T-cell (primary cell): ENCODE results near the gene PTPRM. TPM values are rescaled to one million over a fixed set of nuclear protein-coding genes. Genes with fewer than 3 reads are reported as not detected.

Source experiments
- ATAC-seq, 4 experiments: fragments of 200-7000 bp in 3 of 4; fragments of 150-1000 bp in 1 of 4; cut with Tn5 transposase; replicated peaks in 1 of 4; 1 replicate in 3 of 4; 2 replicates in 1 of 4; pipeline ENCODE4 v1.10.0; 2021; ENCODE audit warnings: moderate library complexity in 3 of 4, mild to moderate bottlenecking in 2 of 4, moderate number of reproducible peaks in 1 of 4
- CTCF ChIA-PET, 2 donors: fragments of 300-600 bp; sonication (Branson Sonifier 250); formaldehyde crosslinking; loops; one replicate each; lab custom pipeline; 2022; ENCODE audit warnings: antibody characterized with exemption in 2 of 2; lab: Charles Lee
- POLR2A ChIA-PET, 2 donors: fragments of 300-600 bp; sonication (Branson Sonifier 250); formaldehyde crosslinking; loops; one replicate each; lab custom pipeline; 2022; ENCODE audit warnings: antibody characterized with exemption in 2 of 2; lab: Charles Lee
- DNase-seq, 35 experiments: peaks; one replicate each; pipeline versions ENCODE4 v3.0.0 to v3.0.0-alpha.2; 2013 to 2023
- H3K27ac ChIP-seq: one replicate; pipeline ENCODE4 v1.5.1; 2013; ENCODE audit warnings: low read length
- H3K27me3 ChIP-seq, 2 experiments: replicated peaks in 1 of 2; 1 replicate in 1 of 2; 2 replicates in 1 of 2; pipeline versions ENCODE4 v1.6.1 to v1.7.0; 2013; ENCODE audit warnings: low read length in 1 of 2, mixed read lengths in 1 of 2; ENCODE audit not compliant: control insufficient read depth in 2 of 2, insufficient read depth in 2 of 2; ENCODE audit errors: extremely low read depth in 1 of 2
- H3K36me3 ChIP-seq, 2 donors: 1 replicate in 1 of 2; 2 replicates in 1 of 2; pipeline versions ENCODE4 v1.6.1 to v1.7.0; 2013; ENCODE audit warnings: low read length in 1 of 2; ENCODE audit not compliant: control insufficient read depth in 2 of 2, insufficient read depth in 1 of 2; ENCODE audit errors: extremely low read depth in 1 of 2
- H3K4me1 ChIP-seq, 2 experiments: 1 replicate in 1 of 2; 2 replicates in 1 of 2; pipeline versions ENCODE4 v1.6.1 to v1.7.0; 2013; ENCODE audit warnings: low read length in 2 of 2, mixed read lengths in 1 of 2; ENCODE audit not compliant: insufficient read depth in 2 of 2, control insufficient read depth in 1 of 2; ENCODE audit errors: extremely low read depth in 1 of 2
- H3K4me3 ChIP-seq, 2 donors: 1 replicate in 1 of 2; 2 replicates in 1 of 2; pipeline versions ENCODE4 v1.5.1 to v1.7.0; 2013; ENCODE audit warnings: mild to moderate bottlenecking in 2 of 2, low read length in 1 of 2, moderate library complexity in 1 of 2; ENCODE audit not compliant: control insufficient read depth in 1 of 2; ENCODE audit errors: extremely low read depth in 1 of 2
- H3K9me3 ChIP-seq: 2 replicates; pipeline ENCODE4 v1.7.0; 2013
- H3K27ac Mint-ChIP-seq, 2 donors: one replicate each; pipeline ENCODE4 v1.8.0; 2020 to 2021; ENCODE audit warnings: mild to moderate bottlenecking in 2 of 2, mixed read lengths in 2 of 2
- H3K27me3 Mint-ChIP-seq, 2 donors: one replicate each; pipeline ENCODE4 v1.8.0; 2021 to 2022; ENCODE audit warnings: mixed read lengths in 2 of 2
- H3K36me3 Mint-ChIP-seq: one replicate; pipeline ENCODE4 v1.8.0; 2021; ENCODE audit warnings: mixed read lengths
- H3K4me1 Mint-ChIP-seq, 3 donors: one replicate each; pipeline ENCODE4 v1.8.0; 2020 to 2022; ENCODE audit warnings: mixed read lengths in 3 of 3, mild to moderate bottlenecking in 1 of 3
- H3K4me3 Mint-ChIP-seq, 3 donors: one replicate each; pipeline ENCODE4 v1.8.0; 2020 to 2022; ENCODE audit warnings: mild to moderate bottlenecking in 3 of 3, mixed read lengths in 3 of 3, moderate library complexity in 3 of 3
- H3K9me3 Mint-ChIP-seq, 3 donors: one replicate each; pipeline ENCODE4 v1.8.0; 2020 to 2022; ENCODE audit warnings: mixed read lengths in 3 of 3
- WGBS: methylation state at CpG from one replicate; pipeline ENCODE4 v1.1.5; 2013; ENCODE audit warnings: missing lambda C conversion rate; ENCODE audit not compliant: insufficient coverage; 5-methylcytosine and 5-hydroxymethylcytosine counted together
- total RNA-seq, 35 experiments: library from RNA in 6 of 35; stranded (reverse) in 6 of 35; fragments of 120-200 nt in 1 of 35; gene quantifications; one replicate each; pipeline versions ENCODE4 v1.2.1 to v1.2.4 and lab custom pipeline; 2013 to 2026

The PTPRM gene
- total RNA-seq, 5 donors from 2014 or later (not counting 1 experiment from before 2014, with no cell fraction given), result 4.1 to 47.4 (median 7.1) TPM

DNA sequence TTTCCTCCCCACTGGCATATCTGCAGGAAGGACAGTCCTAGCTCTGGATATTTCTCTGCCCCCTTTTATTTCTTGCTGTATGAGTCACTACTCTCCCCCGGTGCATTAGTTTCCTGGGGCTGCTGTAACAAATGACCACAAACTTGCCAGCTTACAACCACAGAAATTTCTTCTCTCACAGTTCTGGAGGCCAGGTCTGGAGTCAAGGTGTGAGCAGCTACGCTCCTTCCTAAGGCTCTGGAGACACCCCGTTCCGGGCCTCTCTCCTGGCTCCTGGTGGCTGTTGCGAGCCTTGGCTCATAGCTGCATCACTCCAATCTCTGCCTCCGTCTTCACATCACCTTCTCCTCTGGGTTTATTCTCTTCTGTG is 34.1 kb downstream of the PTPRM start:
- no peaks in the 10 kb centered on the region for H3K9me3 ChIP-seq
- H3K27ac ChIP-seq, result no peak overlapping the region
- CTCF ChIA-PET, result no interaction called here
- POLR2A ChIA-PET, result no interaction called here
- DNase-seq (peak in 1 of 35 experiments; percentile 5), ATAC-seq (no peak)
- no peaks in the 10 kb centered on the region for H3K36me3 ChIP-seq
- no peaks in the 10 kb centered on the region for H3K4me1 Mint-ChIP-seq
- H3K4me3 ChIP-seq, result no peak overlapping the region
- H3K36me3 Mint-ChIP-seq, result no peaks in the 10 kb centered on the region
- no peak overlapping the region for H3K4me3 Mint-ChIP-seq
- 61% methylated on average over 3 of the region's 6 CpGs for WGBS
- H3K9me3 Mint-ChIP-seq, result no peaks in the 10 kb centered on the region
- H3K27me3 Mint-ChIP-seq, result no peaks in the 10 kb centered on the region
- no peaks in the 10 kb centered on the region for H3K27me3 ChIP-seq
- H3K4me1 ChIP-seq, result peaks cover 0 to 3% of the 10 kb centered on the region in 2 experiments
- H3K27ac Mint-ChIP-seq, result no peak overlapping the region

DNA sequence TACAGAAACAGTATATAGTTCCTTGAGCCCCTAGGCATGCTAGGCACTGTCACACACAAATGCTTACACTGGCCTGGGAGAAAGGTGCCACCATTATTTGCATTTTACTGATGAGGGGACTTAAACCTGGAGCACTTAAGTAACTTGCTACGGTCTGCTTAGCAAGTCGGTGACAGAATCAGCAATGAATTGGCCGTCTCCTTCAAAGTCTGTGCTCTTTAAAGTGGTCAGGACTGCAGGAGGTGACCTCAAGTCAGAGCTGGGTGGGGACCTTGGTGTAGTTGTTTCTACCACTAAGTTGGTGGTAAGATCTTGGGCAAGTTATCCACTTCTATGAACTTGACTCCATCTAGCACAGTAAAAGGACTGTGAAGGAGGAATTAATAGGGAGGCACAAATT is 34.8 kb downstream of the PTPRM start:
- no peaks in the 10 kb centered on the region for H3K27me3 ChIP-seq
- Mint-ChIP-seq H3K9me3 (no peaks in the 10 kb centered on the region), H3K36me3 (no peaks in the 10 kb centered on the region), H3K4me1 (no peaks in the 10 kb centered on the region), H3K27me3 (no peaks in the 10 kb centered on the region), H3K27ac (no peak overlapping the region), H3K4me3 (no peak overlapping the region)
- CTCF ChIA-PET, result interaction anchor here in 1 of 2 donors (0.7 kb wide), 1 partner anchor 53 kb away, joined by 7 read pairs; no protein-coding TSS in a partner anchor
- DNase-seq (no peak), ATAC-seq (no peak)
- no peaks in the 10 kb centered on the region for H3K36me3 ChIP-seq
- WGBS, result 73% methylated on average over 3 of the region's 3 CpGs
- peaks cover 0 to 3% of the 10 kb centered on the region in 2 experiments for H3K4me1 ChIP-seq
- no peaks in the 10 kb centered on the region for H3K9me3 ChIP-seq
- POLR2A ChIA-PET, result no interaction called here
- H3K4me3 ChIP-seq, result no peak overlapping the region
- no peak overlapping the region for H3K27ac ChIP-seq

DNA sequence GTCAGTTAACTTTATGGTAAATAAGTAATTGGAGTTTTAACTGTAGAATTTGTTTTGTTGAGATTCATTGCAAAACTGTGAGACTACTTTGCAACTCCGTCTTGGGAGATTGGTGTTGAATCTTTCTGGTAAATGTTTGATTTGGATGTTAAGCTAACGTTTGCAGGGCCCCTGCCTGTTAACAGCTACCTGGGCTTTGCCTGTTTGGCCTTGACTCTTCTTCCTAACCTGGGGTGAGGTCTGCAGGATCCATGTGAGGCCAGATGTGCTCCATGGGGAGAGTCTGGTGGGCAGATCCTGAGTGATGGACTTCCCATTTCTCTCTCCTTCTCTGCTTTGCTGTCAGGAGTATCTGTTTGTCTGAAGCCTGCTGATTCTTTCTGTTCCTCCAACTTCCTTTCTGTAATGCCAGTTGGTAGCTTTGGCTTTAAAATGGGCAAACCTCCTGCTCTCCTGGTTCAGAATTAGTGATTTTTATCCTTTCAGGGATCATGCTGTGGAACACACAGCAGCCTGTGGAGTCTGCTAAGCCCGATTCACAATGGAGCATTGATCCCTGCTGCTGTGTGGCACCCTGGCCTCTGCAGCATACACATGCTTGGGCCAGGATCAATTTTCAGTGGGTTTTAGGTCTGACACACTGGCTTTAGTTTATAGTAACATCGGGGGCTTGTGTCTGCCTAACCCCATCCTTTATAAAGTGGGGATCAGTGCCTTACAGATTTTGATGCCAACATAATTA is 36.3 kb downstream of the PTPRM start:
- Histone ChIP-seq H3K27me3 (no peaks in the 10 kb centered on the region), H3K27ac (no peak overlapping the region), H3K4me1 (peaks cover 0 to 3% of the 10 kb centered on the region in 2 experiments), H3K4me3 (no peak overlapping the region), H3K9me3 (no peaks in the 10 kb centered on the region), H3K36me3 (no peaks in the 10 kb centered on the region)
- DNase-seq (no peak), ATAC-seq (no peak)
- Mint-ChIP-seq H3K9me3 (no peaks in the 10 kb centered on the region), H3K4me1 (no peaks in the 10 kb centered on the region), H3K27me3 (no peaks in the 10 kb centered on the region), H3K27ac (no peak overlapping the region), H3K4me3 (no peak overlapping the region), H3K36me3 (no peaks in the 10 kb centered on the region)
- WGBS, result 86% methylated on average over 3 of the region's 4 CpGs
- POLR2A ChIA-PET, result no interaction called here
- CTCF ChIA-PET, result no interaction called here

DNA sequence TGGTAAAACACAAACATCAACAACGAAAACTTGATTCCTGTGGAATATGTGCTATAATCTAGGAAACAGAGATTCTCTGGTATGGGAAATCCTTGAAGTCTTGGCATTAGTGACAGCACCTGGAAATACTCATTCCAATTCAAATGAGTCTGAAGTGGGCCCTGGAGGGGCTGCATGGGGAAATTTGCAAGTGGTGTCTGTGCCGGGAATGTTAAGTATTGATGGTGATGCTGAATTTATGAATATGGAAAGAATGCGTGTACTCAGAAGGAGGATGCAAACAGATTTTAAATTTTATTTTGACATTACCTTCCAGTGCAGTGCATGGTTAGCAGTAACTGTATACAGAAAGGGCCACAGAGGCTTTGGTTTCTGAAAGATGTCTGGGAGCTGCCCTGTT is 37.2 kb downstream of the PTPRM start:
- Histone ChIP-seq H3K4me3 (no peak overlapping the region), H3K27ac (no peak overlapping the region), H3K36me3 (no peaks in the 10 kb centered on the region), H3K4me1 (peaks cover 0 to 3% of the 10 kb centered on the region in 2 experiments), H3K9me3 (no peaks in the 10 kb centered on the region), H3K27me3 (no peaks in the 10 kb centered on the region)
- no peaks in the 10 kb centered on the region for H3K9me3 Mint-ChIP-seq
- H3K4me1 Mint-ChIP-seq, result no peaks in the 10 kb centered on the region
- ChIA-PET CTCF (no interaction called here), POLR2A (no interaction called here)
- no peaks in the 10 kb centered on the region for H3K27me3 Mint-ChIP-seq
- no peak overlapping the region for H3K27ac Mint-ChIP-seq
- no peaks in the 10 kb centered on the region for H3K36me3 Mint-ChIP-seq
- ATAC-seq (no peak), DNase-seq (no peak)
- no peak overlapping the region for H3K4me3 Mint-ChIP-seq
- no CpG with 5 or more reads among the region's 3 CpGs for WGBS

DNA sequence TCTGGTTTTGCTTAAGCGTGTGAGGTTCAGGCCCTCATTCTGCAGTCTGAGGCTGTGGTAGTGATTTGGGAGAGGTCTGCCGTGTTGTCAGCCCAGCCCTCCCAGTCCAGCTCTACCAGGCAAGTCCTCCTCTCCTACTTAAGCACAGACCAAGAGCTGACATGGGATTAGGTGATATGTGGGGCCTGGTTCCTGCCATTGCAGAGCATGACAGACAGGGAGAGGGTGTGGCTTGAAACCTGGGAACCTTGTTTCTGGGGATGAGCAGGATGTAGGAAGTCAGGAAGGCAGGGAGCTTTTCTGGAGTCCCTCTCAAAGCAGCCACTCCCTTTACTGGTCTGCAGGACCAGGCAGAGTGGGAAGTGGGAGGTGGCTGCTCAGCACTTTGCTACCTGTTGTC is 38.6 kb downstream of the PTPRM start:
- Histone ChIP-seq H3K4me1 (peaks cover 0 to 2% of the 10 kb centered on the region in 2 experiments), H3K27me3 (no peaks in the 10 kb centered on the region), H3K4me3 (no peak overlapping the region), H3K36me3 (no peaks in the 10 kb centered on the region), H3K9me3 (no peaks in the 10 kb centered on the region), H3K27ac (no peak overlapping the region)
- H3K4me3 Mint-ChIP-seq, result no peak overlapping the region
- H3K9me3 Mint-ChIP-seq, result no peaks in the 10 kb centered on the region
- H3K27ac Mint-ChIP-seq, result no peak overlapping the region
- no peaks in the 10 kb centered on the region for H3K27me3 Mint-ChIP-seq
- CTCF ChIA-PET, result no interaction called here
- DNase-seq (no peak), ATAC-seq (no peak)
- POLR2A ChIA-PET, result no interaction called here
- WGBS, result no CpG with 5 or more reads among the region's 2 CpGs
- no peaks in the 10 kb centered on the region for H3K36me3 Mint-ChIP-seq
- H3K4me1 Mint-ChIP-seq, result no peaks in the 10 kb centered on the region

DNA sequence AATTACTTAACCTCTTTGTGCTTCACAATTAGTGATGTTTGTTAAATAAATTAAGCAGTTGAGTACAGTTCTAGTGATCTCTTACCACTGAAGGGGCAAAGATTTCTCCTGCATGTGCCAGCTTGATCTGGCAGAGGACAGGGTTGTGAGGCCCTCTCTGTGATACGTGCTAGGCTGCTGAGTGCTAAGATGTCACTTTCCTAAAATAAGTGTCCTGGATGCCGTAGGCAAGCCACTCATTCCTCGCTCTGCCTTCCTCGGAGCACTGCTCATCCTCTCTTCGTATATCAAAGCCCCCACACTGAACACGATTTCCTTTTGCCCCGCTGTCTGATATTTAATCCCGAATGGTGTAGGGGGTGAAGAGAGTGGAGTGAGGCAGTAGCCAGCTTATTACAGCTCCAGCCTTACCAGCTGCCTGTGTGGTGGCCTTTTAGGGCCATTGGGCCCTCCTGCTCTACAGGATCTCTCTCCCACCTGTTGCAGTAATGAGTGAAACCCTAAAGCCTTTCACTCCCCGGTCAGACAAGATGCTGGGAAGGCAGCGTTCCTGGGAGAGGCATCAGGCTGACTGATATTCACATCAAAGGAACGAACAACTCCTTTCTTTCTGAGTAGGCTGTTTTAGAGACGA is 40.5 kb downstream of the PTPRM start:
- CTCF ChIA-PET, result no interaction called here
- Histone ChIP-seq H3K27ac (no peak overlapping the region), H3K36me3 (no peaks in the 10 kb centered on the region), H3K27me3 (no peaks in the 10 kb centered on the region), H3K4me3 (no peak overlapping the region), H3K9me3 (no peaks in the 10 kb centered on the region), H3K4me1 (no peaks in the 10 kb centered on the region)
- H3K27ac Mint-ChIP-seq, result no peak overlapping the region
- no peaks in the 10 kb centered on the region for H3K36me3 Mint-ChIP-seq
- POLR2A ChIA-PET, result no interaction called here
- no peaks in the 10 kb centered on the region for H3K4me1 Mint-ChIP-seq
- WGBS, result 88% methylated on average over 1 of the region's 12 CpGs
- H3K9me3 Mint-ChIP-seq, result peaks cover 0 to 4% (median 0%) of the 10 kb centered on the region in 3 donors
- DNase-seq, result no peak
- H3K4me3 Mint-ChIP-seq, result no peak overlapping the region
- H3K27me3 Mint-ChIP-seq, result no peaks in the 10 kb centered on the region
- no peak for ATAC-seq
